ENCODE data around the gene CAGE1. TPM values are rescaled to one million over a fixed set of nuclear protein-coding genes. Genes with fewer than 3 reads are reported as not detected.
"Not testable (repeated sequence)": the region's sequence is repeated elsewhere in the genome, so short reads cannot be mapped to it uniquely, and the experiment has no call there.

CAGE1 gene
- total and polyA plus RNA-seq, 2 experiments from 2014 or later = 0.07 TPM; not detected in 1

GRCh38 chr6:7324520-7324919 is 65.0 kb downstream of the CAGE1 start:
- H3K9me2 ChIP-seq (ENCODE audit: insufficient read depth) = no peaks in the 10 kb centered on the region
- Mint-ChIP-seq H3K4me3 (no peak overlapping the region), H3K27me3 (ENCODE audit: insufficient read depth, low read depth, poor library complexity) (peaks cover 3% of the 10 kb centered on the region), H3K27ac (no peak overlapping the region), H3K9me3 (no peaks in the 10 kb centered on the region), H3K4me1 (no peaks in the 10 kb centered on the region), H3K36me3 (ENCODE audit: low read depth) (no peaks in the 10 kb centered on the region)
- H3K27me3 ChIP-seq (ENCODE audit: insufficient read depth) = no peaks in the 10 kb centered on the region
- H2AFZ ChIP-seq = peak overlapping the region; percentile 43; the same call in 1 of the 2 replicates
- H4K20me1 ChIP-seq (replicated peaks; ENCODE audit: insufficient read depth) = no peaks in the 10 kb centered on the region
- no peak for TF ChIP-seq STAT1 (IDR thresholded peaks at IDR 0.05; ENCODE audit: unreplicated experiment)
- DNase-seq (ENCODE audit: low spot score) = no peak
- H3K4me2 ChIP-seq = no peak overlapping the region
- no peak overlapping the region for H3K4me3 ChIP-seq
- no peaks in the 10 kb centered on the region for H3K36me3 ChIP-seq (ENCODE audit: insufficient read depth)
- no peaks in the 10 kb centered on the region for H3K4me1 ChIP-seq (ENCODE audit: insufficient read depth)
- no peaks in the 10 kb centered on the region for H3F3A ChIP-seq (replicated peaks; ENCODE audit: low read depth)
- H3K27ac ChIP-seq (ENCODE audit: low read depth) = no peak overlapping the region
- no peaks in the 10 kb centered on the region for H3K79me2 ChIP-seq (replicated peaks; ENCODE audit: insufficient read depth)
- ATAC-seq = no peak

GRCh38 chr6:7323074-7323473 is 66.5 kb downstream of the CAGE1 start:
- H3K27me3 ChIP-seq (ENCODE audit: insufficient read depth) = no peaks in the 10 kb centered on the region
- H3K4me1 ChIP-seq (ENCODE audit: insufficient read depth) = no peaks in the 10 kb centered on the region
- no peak overlapping the region for H2AFZ ChIP-seq
- no peak overlapping the region for H3K4me3 Mint-ChIP-seq
- no peak overlapping the region for H3K27ac ChIP-seq (ENCODE audit: low read depth)
- H3K9me3 Mint-ChIP-seq = no peaks in the 10 kb centered on the region
- no peaks in the 10 kb centered on the region for H4K20me1 ChIP-seq (replicated peaks; ENCODE audit: insufficient read depth)
- no peaks in the 10 kb centered on the region for H3K79me2 ChIP-seq (replicated peaks; ENCODE audit: insufficient read depth)
- H3K9me2 ChIP-seq (ENCODE audit: insufficient read depth) = no peaks in the 10 kb centered on the region
- no peaks in the 10 kb centered on the region for H3K36me3 Mint-ChIP-seq (ENCODE audit: low read depth)
- H3K36me3 ChIP-seq (ENCODE audit: insufficient read depth) = no peaks in the 10 kb centered on the region
- H3K27me3 Mint-ChIP-seq (ENCODE audit: insufficient read depth, low read depth, poor library complexity) = peaks cover 3% of the 10 kb centered on the region
- ATAC-seq (no peak), DNase-seq (ENCODE audit: low spot score) (no peak)
- H3F3A ChIP-seq (replicated peaks; ENCODE audit: low read depth) = no peaks in the 10 kb centered on the region
- TF ChIP-seq EZH2 (IDR thresholded peaks at IDR 0.05; ENCODE audit: low read depth, unreplicated experiment) (no peak), ZNF114 (CRISPR knock-in tag; IDR thresholded peaks at IDR 0.05) (no peak), EZH2phosphoT487 (IDR thresholded peaks at IDR 0.05; ENCODE audit: unreplicated experiment) (no peak), STAT1 (IDR thresholded peaks at IDR 0.05; ENCODE audit: unreplicated experiment) (no peak), POLR2AphosphoS5 (IDR thresholded peaks at IDR 0.05; ENCODE audit: low read depth) (no peak), NANOG (IDR thresholded peaks at IDR 0.05; ENCODE audit: borderline replicate concordance) (no peak)
- no peak overlapping the region for H3K4me3 ChIP-seq
- no peak overlapping the region for H3K27ac Mint-ChIP-seq
- no peak overlapping the region for H3K4me2 ChIP-seq
- no peaks in the 10 kb centered on the region for H3K4me1 Mint-ChIP-seq

GRCh38 chr6:7321866-7322265 is 67.7 kb downstream of the CAGE1 start:
- not testable (repeated sequence) for H3K36me3 Mint-ChIP-seq (ENCODE audit: low read depth)

GRCh38 chr6:7319406-7319805 is 70.1 kb downstream of the CAGE1 start:
- not testable (repeated sequence) for H3K4me2 ChIP-seq; H3K4me1 Mint-ChIP-seq; H3K27ac Mint-ChIP-seq; H3K36me3 ChIP-seq (ENCODE audit: insufficient read depth); H3K27me3 Mint-ChIP-seq (ENCODE audit: insufficient read depth, low read depth, poor library complexity); H3K4me3 ChIP-seq; H3K27ac ChIP-seq (ENCODE audit: low read depth); H3K36me3 Mint-ChIP-seq (ENCODE audit: low read depth); H3K9me2 ChIP-seq (ENCODE audit: insufficient read depth); H3K27me3 ChIP-seq (ENCODE audit: insufficient read depth); H4K20me1 ChIP-seq (replicated peaks; ENCODE audit: insufficient read depth); H3K79me2 ChIP-seq (replicated peaks; ENCODE audit: insufficient read depth); H3F3A ChIP-seq (replicated peaks; ENCODE audit: low read depth); H3K4me1 ChIP-seq (ENCODE audit: insufficient read depth); H3K4me3 Mint-ChIP-seq; H3K9me3 Mint-ChIP-seq; DNase-seq (ENCODE audit: low spot score); H2AFZ ChIP-seq; ATAC-seq

More at GRCh38 chr6:7321866-7322265, 67.7 kb downstream of the CAGE1 start:
- not testable (repeated sequence) for H3K27me3 ChIP-seq (ENCODE audit: insufficient read depth); H3K9me3 Mint-ChIP-seq; DNase-seq (ENCODE audit: low spot score); H4K20me1 ChIP-seq (replicated peaks; ENCODE audit: insufficient read depth); H3K4me2 ChIP-seq; H3K27ac ChIP-seq (ENCODE audit: low read depth); H3K4me3 Mint-ChIP-seq; H3K79me2 ChIP-seq (replicated peaks; ENCODE audit: insufficient read depth); H3K4me3 ChIP-seq; H2AFZ ChIP-seq; H3K36me3 ChIP-seq (ENCODE audit: insufficient read depth); H3K27me3 Mint-ChIP-seq (ENCODE audit: insufficient read depth, low read depth, poor library complexity); H3K4me1 Mint-ChIP-seq; ATAC-seq; H3K4me1 ChIP-seq (ENCODE audit: insufficient read depth); H3F3A ChIP-seq (replicated peaks; ENCODE audit: low read depth); H3K27ac Mint-ChIP-seq; H3K9me2 ChIP-seq (ENCODE audit: insufficient read depth)
